ENCODE results near the gene SOCS2. TPM values are rescaled to one million over a fixed set of nuclear protein-coding genes. Genes with fewer than 3 reads are reported as not detected.
A peak's percentile ranks its signal among the peaks of the same experiment; 100 is the strongest.

Gene SOCS2
- total and polyA plus RNA-seq, 10 of the 15 experiments (the other 5 are each of a cell fraction or from before 2014, with no cell fraction given), result 2.6 to 12.0 (median 7.2) TPM

GRCh38 chr12:93570552-93571364, 1.7 kb upstream of the SOCS2 start (continued):
- TF ChIP-seq IRF5 (IDR thresholded peaks at IDR 0.05; ENCODE audit: borderline replicate concordance) (no peak), CHD1 (IDR thresholded peaks at IDR 0.05; ENCODE audit: low read depth, low read length) (no peak), IKZF2 (IDR thresholded peaks at IDR 0.05) (peak; percentile 36 to 72), RCOR1 (conservative IDR thresholded peaks at IDR 0.05; ENCODE audit: low read depth, low read length) (peak; percentile 34; the same call in 1 of the 2 replicates), NFIC (IDR thresholded peaks at IDR 0.05; ENCODE audit: low read depth, low read length) (no peak), CUX1 (IDR thresholded peaks at IDR 0.05; ENCODE audit: insufficient replicate concordance, low read depth, low read length) (no peak), USF2 (IDR thresholded peaks at IDR 0.05; ENCODE audit: borderline replicate concordance, low read depth, low read length) (peak; percentile 21), ZBTB4 (CRISPR knock-in tag; IDR thresholded peaks at IDR 0.05) (no peak), ZNF384 (IDR thresholded peaks at IDR 0.05; ENCODE audit: borderline replicate concordance, low read depth, low read length) (no peak), ATF3 (IDR thresholded peaks at IDR 0.05; ENCODE audit: borderline replicate concordance, extremely low read depth, low read depth, low read length) (no peak), MEF2A (IDR thresholded peaks at IDR 0.05; ENCODE audit: insufficient read depth, low read depth, low read length) (no peak), BHLHE40 (IDR thresholded peaks at IDR 0.05; ENCODE audit: borderline replicate concordance in 1 of 2, low read depth in 2 of 2, low read length in 1 of 2) (peak; percentile 83 to 93), DPF2 (IDR thresholded peaks at IDR 0.05) (peak; percentile 61; the same call in 1 of the 2 replicates), MTA3 (IDR thresholded peaks at IDR 0.05; ENCODE audit: borderline replicate concordance, low read length) (no peak), RBBP5 (conservative IDR thresholded peaks at IDR 0.05) (no peak), YY1 (IDR thresholded peaks at IDR 0.05; ENCODE audit: low read depth, low read length) (no peak), SIN3A (IDR thresholded peaks at IDR 0.05; ENCODE audit: low read depth, low read length) (0 out of 2 replicates have a peak, but pooled peaks have one; percentile 30), NR2C1 (IDR thresholded peaks at IDR 0.05) (no peak)

Measured in GM12878 (cell line).